H1 (cell line): ENCODE measurements around the gene CEP72. TPM values are rescaled to one million over a fixed set of nuclear protein-coding genes. Genes with fewer than 3 reads are reported as not detected.

Source experiments
- HDAC2 ChIP-seq, 2 experiments: fragments of 300-600 bp in 1 of 2; sonication (generic) in 1 of 2; IDR thresholded peaks; 2 replicates each; pipeline ENCODE4 v1.6.1; 2011 to 2012; ENCODE audit warnings: low read depth in 2 of 2, low read length in 2 of 2, mild to moderate bottlenecking in 2 of 2, moderate library complexity in 2 of 2, borderline replicate concordance in 1 of 2, inconsistent platforms in 1 of 2
- TCF12 ChIP-seq: IDR thresholded peaks from 2 replicates; pipeline ENCODE4 v1.6.1; 2011; ENCODE audit warnings: low read depth, mild to moderate bottlenecking, low read length
- polyA plus RNA-seq, 7 experiments: library from polyadenylated mRNA; depleted of rRNA in 3 of 7; stranded (reverse) in 5 of 7; unstranded in 2 of 7; fragments of >200 nt in 5 of 7; fragments of 200-250 nt in 2 of 7; gene quantifications; 1 replicate in 5 of 7; 2 replicates in 1 of 7; 4 replicates in 1 of 7; pipeline versions ENCODE4 v1.2.1 to v1.2.3, GENCODE V29; 2011 to 2013; ENCODE audit warnings: missing spikeins in 2 of 7, mixed read lengths in 2 of 7
- total RNA-seq: library from RNA; stranded (reverse); fragmentation: NEBNext Ultra II Directional; extraction: Animal tissue kit (Norgen Biotek cat#: 25700); gene quantifications from 2 replicates; pipeline ENCODE4 v1.2.1, GENCODE V29; 2021
- TF ChIP-seq, protein P1 (sequence below), 3 experiments: IDR thresholded peaks; 1 replicate in 2 of 3; 2 replicates in 1 of 3; pipeline versions ENCODE4 v1.5.1 to v1.6.1; 2011; ENCODE audit warnings: low read length in 3 of 3, mild to moderate bottlenecking in 3 of 3, inconsistent platforms in 2 of 3, low read depth in 1 of 3, moderate library complexity in 1 of 3; ENCODE audit not compliant: insufficient read depth in 1 of 3; ENCODE audit errors: control extremely low read depth in 1 of 3

The CEP72 gene
- total and polyA plus RNA-seq, 2 of the 8 experiments (the other 6 are each of a cell fraction or from before 2014, with no cell fraction given): 13.1 to 19.6 TPM

DNA sequence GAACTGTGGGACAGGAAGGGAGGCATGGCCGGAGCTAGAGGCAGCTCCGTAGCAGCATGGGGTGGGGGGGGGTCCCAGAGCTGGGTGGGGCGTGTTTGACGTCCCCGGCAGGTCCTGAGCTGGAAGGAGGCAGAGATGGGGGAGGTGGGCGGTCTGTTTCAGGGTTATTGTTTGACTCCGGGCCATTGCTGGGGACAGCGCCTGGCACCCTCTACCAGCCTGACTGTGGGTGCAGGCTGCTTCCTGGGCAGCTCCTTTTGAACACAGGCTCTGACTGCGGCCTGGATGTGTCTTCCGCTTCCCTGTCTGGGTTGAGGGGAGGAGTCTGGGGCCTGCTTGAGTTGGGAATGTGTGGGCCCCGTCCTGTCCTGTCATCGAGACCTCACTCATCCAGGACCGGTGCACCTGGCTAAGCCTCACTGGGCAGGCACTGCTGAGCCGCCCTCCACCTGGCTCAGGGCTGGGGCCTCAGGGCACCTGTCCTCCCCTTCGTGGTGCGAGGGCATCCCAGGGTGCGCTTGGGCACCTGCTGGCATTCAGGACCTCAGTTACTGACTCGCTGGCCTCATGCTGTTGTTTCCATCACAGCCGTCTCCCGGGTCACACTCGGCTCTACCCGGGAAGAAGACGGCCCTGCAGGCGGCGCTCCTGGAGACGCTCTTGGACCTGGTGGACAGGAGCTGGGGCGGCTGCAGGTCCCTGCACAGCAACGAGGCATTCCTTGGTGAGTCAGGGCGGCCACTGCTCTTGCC lies 26.5 kb downstream of the CEP72 start (continued):
- TF ChIP-seq, protein P1, sequence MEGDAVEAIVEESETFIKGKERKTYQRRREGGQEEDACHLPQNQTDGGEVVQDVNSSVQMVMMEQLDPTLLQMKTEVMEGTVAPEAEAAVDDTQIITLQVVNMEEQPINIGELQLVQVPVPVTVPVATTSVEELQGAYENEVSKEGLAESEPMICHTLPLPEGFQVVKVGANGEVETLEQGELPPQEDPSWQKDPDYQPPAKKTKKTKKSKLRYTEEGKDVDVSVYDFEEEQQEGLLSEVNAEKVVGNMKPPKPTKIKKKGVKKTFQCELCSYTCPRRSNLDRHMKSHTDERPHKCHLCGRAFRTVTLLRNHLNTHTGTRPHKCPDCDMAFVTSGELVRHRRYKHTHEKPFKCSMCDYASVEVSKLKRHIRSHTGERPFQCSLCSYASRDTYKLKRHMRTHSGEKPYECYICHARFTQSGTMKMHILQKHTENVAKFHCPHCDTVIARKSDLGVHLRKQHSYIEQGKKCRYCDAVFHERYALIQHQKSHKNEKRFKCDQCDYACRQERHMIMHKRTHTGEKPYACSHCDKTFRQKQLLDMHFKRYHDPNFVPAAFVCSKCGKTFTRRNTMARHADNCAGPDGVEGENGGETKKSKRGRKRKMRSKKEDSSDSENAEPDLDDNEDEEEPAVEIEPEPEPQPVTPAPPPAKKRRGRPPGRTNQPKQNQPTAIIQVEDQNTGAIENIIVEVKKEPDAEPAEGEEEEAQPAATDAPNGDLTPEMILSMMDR (IDR thresholded peaks at IDR 0.05; ENCODE audit: control extremely low read depth in 1 of 3, insufficient read depth in 1 of 3, low read depth in 1 of 3, low read length in 3 of 3): no peak
- TF ChIP-seq HDAC2 (IDR thresholded peaks at IDR 0.05; ENCODE audit: borderline replicate concordance in 1 of 2, low read depth in 2 of 2, low read length in 2 of 2) (no peak), TCF12 (no peak)
